ENCODE measurements around the gene CNTRL. TPM values are rescaled to one million over a fixed set of nuclear protein-coding genes. Genes with fewer than 3 reads are reported as not detected.

Gene CNTRL
- total RNA-seq, 1 experiment from 2014 or later, result 44.9 TPM

DNA sequence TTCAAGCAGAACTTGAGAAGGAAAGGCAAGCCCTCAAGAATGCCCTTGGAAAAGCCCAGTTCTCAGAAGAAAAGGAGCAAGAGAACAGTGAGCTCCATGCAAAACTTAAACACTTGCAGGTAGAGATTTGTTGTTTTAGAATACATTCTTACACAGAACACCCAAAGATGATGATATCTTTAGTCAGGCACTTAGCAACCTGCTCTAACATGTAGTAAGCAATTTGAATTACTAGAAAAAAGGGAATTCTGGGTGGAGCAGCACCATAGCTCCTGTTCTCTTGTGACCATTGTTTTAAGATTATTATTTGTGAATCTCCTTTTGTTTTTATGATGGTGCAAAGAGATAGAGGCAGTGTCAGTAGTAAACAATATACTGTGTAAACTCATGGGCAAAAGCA lies 63.8 kb downstream of the CNTRL start:
- Histone ChIP-seq H3K27ac (no peak overlapping the region), H3K4me2 (no peak overlapping the region)
- intact Hi-C loops (cut with micrococcal nuclease; ENCODE audit: unreplicated experiment), result no loop called here

DNA sequence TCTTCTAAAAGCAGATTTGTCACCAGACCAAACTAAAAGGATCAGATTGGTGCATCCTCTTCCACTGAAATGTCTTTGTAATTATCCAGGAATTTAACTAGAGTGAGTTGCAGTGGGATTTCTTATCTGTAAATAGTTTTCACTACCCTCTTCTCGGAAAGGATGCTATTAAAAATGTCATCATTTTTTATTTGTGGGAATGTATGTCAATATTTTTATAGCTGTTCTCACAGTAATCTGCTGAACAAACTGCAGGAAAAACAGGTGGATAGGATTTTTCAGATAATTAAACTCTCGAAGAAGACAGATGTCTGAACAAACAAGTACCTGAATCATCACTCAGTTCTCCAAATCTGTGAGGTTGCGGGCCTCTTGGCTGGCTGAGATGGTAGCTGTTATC lies 64.2 kb downstream of the CNTRL start:
- Histone ChIP-seq H3F3A (ENCODE audit: insufficient read depth, low read depth) (no peaks in the 10 kb centered on the region), H3K79me2 (ENCODE audit: low read depth) (no peaks in the 10 kb centered on the region), H3K36me3 (ENCODE audit: low read depth) (no peaks in the 10 kb centered on the region), H3K9me3 (ENCODE audit: insufficient read depth, low read depth) (no peaks in the 10 kb centered on the region), H3K4me2 (no peak overlapping the region), H3K27me3 (ENCODE audit: insufficient read depth, low read depth) (no peaks in the 10 kb centered on the region), H3K4me1 (replicated peaks; ENCODE audit: insufficient read depth) (peaks cover 13% of the 10 kb centered on the region), H4K20me1 (ENCODE audit: insufficient read depth) (no peaks in the 10 kb centered on the region), H3K4me3 (no peak overlapping the region), H3K27ac (no peak overlapping the region), H3K9me2 (ENCODE audit: insufficient read depth) (no peaks in the 10 kb centered on the region), H2AFZ (no peak overlapping the region)
- ChIA-PET CTCF (no interaction called here), POLR2A (ENCODE audit: unreplicated experiment) (no interaction called here)
- DNase-seq, result no peak
- TF ChIP-seq, protein P1, sequence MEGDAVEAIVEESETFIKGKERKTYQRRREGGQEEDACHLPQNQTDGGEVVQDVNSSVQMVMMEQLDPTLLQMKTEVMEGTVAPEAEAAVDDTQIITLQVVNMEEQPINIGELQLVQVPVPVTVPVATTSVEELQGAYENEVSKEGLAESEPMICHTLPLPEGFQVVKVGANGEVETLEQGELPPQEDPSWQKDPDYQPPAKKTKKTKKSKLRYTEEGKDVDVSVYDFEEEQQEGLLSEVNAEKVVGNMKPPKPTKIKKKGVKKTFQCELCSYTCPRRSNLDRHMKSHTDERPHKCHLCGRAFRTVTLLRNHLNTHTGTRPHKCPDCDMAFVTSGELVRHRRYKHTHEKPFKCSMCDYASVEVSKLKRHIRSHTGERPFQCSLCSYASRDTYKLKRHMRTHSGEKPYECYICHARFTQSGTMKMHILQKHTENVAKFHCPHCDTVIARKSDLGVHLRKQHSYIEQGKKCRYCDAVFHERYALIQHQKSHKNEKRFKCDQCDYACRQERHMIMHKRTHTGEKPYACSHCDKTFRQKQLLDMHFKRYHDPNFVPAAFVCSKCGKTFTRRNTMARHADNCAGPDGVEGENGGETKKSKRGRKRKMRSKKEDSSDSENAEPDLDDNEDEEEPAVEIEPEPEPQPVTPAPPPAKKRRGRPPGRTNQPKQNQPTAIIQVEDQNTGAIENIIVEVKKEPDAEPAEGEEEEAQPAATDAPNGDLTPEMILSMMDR (conservative IDR thresholded peaks at IDR 0.05), result no peak
- TF ChIP-seq EZH2 (IDR thresholded peaks at IDR 0.05; ENCODE audit: low read depth), result no peak
- intact Hi-C loops (cut with micrococcal nuclease; ENCODE audit: unreplicated experiment), result no loop called here
- no TSS peak for BruUV-seq (replicated peaks)

More for the DNA sequence above, 63.8 kb downstream of the CNTRL start:
- Histone ChIP-seq H3K79me2 (ENCODE audit: low read depth) (no peaks in the 10 kb centered on the region), H3K4me3 (no peak overlapping the region), H3K27me3 (ENCODE audit: insufficient read depth, low read depth) (no peaks in the 10 kb centered on the region), H3K9me3 (ENCODE audit: insufficient read depth, low read depth) (no peaks in the 10 kb centered on the region), H3K4me1 (replicated peaks; ENCODE audit: insufficient read depth) (peaks cover 13% of the 10 kb centered on the region), H2AFZ (no peak overlapping the region), H4K20me1 (ENCODE audit: insufficient read depth) (no peaks in the 10 kb centered on the region), H3F3A (ENCODE audit: insufficient read depth, low read depth) (no peaks in the 10 kb centered on the region), H3K36me3 (ENCODE audit: low read depth) (no peaks in the 10 kb centered on the region), H3K9me2 (ENCODE audit: insufficient read depth) (no peaks in the 10 kb centered on the region)
- BruUV-seq (replicated peaks), result no TSS peak
- ChIA-PET POLR2A (ENCODE audit: unreplicated experiment) (no interaction called here), CTCF (no interaction called here)
- DNase-seq, result no peak
- TF ChIP-seq, protein P1 (conservative IDR thresholded peaks at IDR 0.05), result no peak
- TF ChIP-seq EZH2 (IDR thresholded peaks at IDR 0.05; ENCODE audit: low read depth), result no peak

DNA sequence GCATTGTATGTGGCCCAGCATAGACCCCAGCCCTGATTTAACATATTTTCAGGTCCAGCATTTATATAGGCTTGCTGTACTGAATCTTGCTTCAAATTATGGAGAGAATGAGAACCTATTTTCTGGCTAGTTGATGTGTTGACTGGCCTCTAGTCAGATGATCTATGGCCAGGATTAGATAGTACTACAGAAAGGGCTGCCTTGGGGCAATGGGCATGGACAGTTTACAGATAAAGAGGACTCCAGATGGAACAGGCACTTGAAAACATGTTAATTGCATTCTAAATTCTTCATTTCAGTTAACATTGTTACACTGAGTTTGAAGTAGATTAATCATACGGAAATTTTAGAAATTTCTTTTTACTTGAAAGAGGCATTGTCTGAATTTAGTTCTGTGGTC lies 65.4 kb downstream of the CNTRL start:
- DNase-seq, result no peak
- Histone ChIP-seq H3K4me3 (no peak overlapping the region), H3K9me3 (ENCODE audit: insufficient read depth, low read depth) (no peaks in the 10 kb centered on the region), H3K79me2 (ENCODE audit: low read depth) (no peaks in the 10 kb centered on the region), H3K36me3 (ENCODE audit: low read depth) (no peaks in the 10 kb centered on the region), H3F3A (ENCODE audit: insufficient read depth, low read depth) (no peaks in the 10 kb centered on the region), H2AFZ (no peak overlapping the region), H3K27me3 (ENCODE audit: insufficient read depth, low read depth) (no peaks in the 10 kb centered on the region), H4K20me1 (ENCODE audit: insufficient read depth) (no peaks in the 10 kb centered on the region), H3K9me2 (ENCODE audit: insufficient read depth) (no peaks in the 10 kb centered on the region), H3K4me1 (replicated peaks; ENCODE audit: insufficient read depth) (peaks cover 13% of the 10 kb centered on the region), H3K27ac (no peak overlapping the region), H3K4me2 (no peak overlapping the region)
- no peak for TF ChIP-seq EZH2 (IDR thresholded peaks at IDR 0.05; ENCODE audit: low read depth)
- TF ChIP-seq, protein P1 (conservative IDR thresholded peaks at IDR 0.05), result no peak
- ChIA-PET POLR2A (ENCODE audit: unreplicated experiment) (no interaction called here), CTCF (no interaction called here)
- intact Hi-C loops (cut with micrococcal nuclease; ENCODE audit: unreplicated experiment), result no loop called here
- no TSS peak for BruUV-seq (replicated peaks)

Data from PC-9 (cell line).